ENCODE results near the gene BABAM2.

BABAM2 gene

DNA sequence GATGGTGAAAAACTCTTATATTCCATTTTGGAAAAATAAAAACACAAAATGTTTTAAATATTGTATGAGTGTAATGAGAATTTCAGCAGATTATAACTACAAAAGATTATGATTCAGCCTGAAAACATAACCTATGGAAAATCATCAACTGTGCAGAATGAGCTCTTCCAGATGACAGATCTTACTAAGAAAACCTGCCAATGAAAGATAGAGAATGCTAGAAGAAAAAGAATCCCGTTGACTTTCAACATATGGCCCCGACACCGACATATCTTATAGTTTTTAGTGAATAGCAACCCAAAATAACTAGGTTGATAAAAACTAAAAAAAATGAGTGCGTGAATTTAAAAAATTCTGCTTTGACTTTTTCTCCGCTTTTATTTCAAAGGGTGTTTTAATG is 178.0 kb downstream of the BABAM2 start:
- H3K4me3 ChIP-seq (ENCODE audit: low read depth, low read length), result no peak overlapping the region
- DNase-seq (ENCODE audit: low read depth), result no peak
- TF ChIP-seq, protein P1, sequence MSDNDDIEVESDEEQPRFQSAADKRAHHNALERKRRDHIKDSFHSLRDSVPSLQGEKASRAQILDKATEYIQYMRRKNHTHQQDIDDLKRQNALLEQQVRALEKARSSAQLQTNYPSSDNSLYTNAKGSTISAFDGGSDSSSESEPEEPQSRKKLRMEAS (IDR thresholded peaks at IDR 0.05; ENCODE audit: low read depth, low read length), result no peak
- TF ChIP-seq, protein P2, sequence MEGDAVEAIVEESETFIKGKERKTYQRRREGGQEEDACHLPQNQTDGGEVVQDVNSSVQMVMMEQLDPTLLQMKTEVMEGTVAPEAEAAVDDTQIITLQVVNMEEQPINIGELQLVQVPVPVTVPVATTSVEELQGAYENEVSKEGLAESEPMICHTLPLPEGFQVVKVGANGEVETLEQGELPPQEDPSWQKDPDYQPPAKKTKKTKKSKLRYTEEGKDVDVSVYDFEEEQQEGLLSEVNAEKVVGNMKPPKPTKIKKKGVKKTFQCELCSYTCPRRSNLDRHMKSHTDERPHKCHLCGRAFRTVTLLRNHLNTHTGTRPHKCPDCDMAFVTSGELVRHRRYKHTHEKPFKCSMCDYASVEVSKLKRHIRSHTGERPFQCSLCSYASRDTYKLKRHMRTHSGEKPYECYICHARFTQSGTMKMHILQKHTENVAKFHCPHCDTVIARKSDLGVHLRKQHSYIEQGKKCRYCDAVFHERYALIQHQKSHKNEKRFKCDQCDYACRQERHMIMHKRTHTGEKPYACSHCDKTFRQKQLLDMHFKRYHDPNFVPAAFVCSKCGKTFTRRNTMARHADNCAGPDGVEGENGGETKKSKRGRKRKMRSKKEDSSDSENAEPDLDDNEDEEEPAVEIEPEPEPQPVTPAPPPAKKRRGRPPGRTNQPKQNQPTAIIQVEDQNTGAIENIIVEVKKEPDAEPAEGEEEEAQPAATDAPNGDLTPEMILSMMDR (IDR thresholded peaks at IDR 0.05; ENCODE audit: low read depth, low read length), result no peak
- TF ChIP-seq MYC (IDR thresholded peaks at IDR 0.05; ENCODE audit: low read depth, low read length), result no peak
- no peak for TF ChIP-seq POLR2A (IDR thresholded peaks at IDR 0.05; ENCODE audit: extremely low read depth, insufficient read length)

DNA sequence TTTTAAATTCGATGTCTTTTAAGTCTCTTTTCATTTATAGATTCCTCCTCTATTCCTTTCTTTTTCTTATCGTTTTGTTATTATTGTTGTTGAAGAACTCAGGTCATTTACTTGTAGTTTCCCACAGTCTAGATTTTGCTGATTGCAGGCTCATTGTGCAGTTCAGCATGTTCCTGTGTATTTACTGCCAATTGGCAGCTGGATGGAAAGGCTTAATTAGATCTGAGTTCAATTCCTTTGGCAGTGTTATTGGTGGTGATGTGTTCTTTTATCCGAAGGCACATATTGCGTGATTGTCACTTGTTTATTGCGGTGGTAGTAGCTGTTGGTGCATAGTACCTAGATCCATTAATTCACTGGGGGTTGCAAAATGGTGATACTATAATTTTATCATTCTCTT is 180.7 kb downstream of the BABAM2 start:
- TF ChIP-seq, protein P1 (IDR thresholded peaks at IDR 0.05; ENCODE audit: low read depth, low read length), result no peak
- TF ChIP-seq, protein P2 (IDR thresholded peaks at IDR 0.05; ENCODE audit: low read depth, low read length), result no peak
- TF ChIP-seq MYC (IDR thresholded peaks at IDR 0.05; ENCODE audit: low read depth, low read length) (no peak), POLR2A (IDR thresholded peaks at IDR 0.05; ENCODE audit: extremely low read depth, insufficient read length) (no peak)
- DNase-seq (ENCODE audit: low read depth), result no peak
- no peak overlapping the region for H3K4me3 ChIP-seq (ENCODE audit: low read depth, low read length)

DNA sequence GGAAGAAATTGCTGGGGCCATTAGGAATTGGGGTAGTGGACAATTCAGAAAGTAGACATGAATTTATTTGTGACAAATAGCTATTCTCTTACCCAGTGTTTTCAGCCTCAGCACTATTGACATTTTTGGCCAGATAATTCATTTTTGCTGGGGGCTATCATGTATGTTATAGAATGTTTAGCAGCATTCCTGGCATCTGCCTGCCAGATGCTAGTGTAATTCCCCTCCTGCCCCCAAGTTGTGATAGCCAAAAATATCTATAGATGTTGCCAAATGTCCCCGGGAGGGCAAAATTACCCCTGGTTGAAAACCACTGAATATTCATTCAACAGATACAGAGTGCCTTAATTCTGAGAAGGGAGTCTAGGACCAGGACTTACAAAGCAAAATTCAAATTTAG is 183.6 kb downstream of the BABAM2 start:
- no peak for DNase-seq (ENCODE audit: low read depth)
- no peak overlapping the region for H3K4me3 ChIP-seq (ENCODE audit: low read depth, low read length)
- TF ChIP-seq, protein P2 (IDR thresholded peaks at IDR 0.05; ENCODE audit: low read depth, low read length), result no peak
- TF ChIP-seq MYC (IDR thresholded peaks at IDR 0.05; ENCODE audit: low read depth, low read length) (no peak), POLR2A (IDR thresholded peaks at IDR 0.05; ENCODE audit: extremely low read depth, insufficient read length) (no peak)
- TF ChIP-seq, protein P1 (IDR thresholded peaks at IDR 0.05; ENCODE audit: low read depth, low read length), result no peak

DNA sequence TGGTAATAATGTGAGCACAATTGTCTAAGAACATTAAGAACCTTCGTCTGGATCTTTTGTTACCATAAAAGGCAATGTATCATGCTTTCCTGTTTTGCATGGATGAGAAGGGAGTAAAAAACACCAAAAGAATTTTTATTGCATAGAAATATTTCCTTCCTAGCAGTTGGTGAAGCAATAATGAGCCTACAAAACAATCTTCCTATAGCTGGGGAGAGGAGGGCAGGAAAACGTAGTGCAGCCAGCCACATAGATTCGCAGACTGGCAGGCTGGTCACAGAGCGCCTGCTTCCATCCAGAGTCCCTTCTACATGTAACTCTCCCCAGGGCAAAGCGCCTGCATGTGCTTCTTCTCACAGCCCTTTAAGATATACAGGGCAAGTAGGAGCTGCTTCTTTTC is 190.4 kb downstream of the BABAM2 start:
- no peak overlapping the region for H3K4me3 ChIP-seq (ENCODE audit: low read depth, low read length)
- peak; percentile 37 for DNase-seq (ENCODE audit: low read depth)
- no peak for TF ChIP-seq POLR2A (IDR thresholded peaks at IDR 0.05; ENCODE audit: extremely low read depth, insufficient read length)
- TF ChIP-seq, protein P1 (IDR thresholded peaks at IDR 0.05; ENCODE audit: low read depth, low read length), result no peak
- no peak for TF ChIP-seq MYC (IDR thresholded peaks at IDR 0.05; ENCODE audit: low read depth, low read length)
- TF ChIP-seq, protein P2 (IDR thresholded peaks at IDR 0.05; ENCODE audit: low read depth, low read length), result no peak

DNA sequence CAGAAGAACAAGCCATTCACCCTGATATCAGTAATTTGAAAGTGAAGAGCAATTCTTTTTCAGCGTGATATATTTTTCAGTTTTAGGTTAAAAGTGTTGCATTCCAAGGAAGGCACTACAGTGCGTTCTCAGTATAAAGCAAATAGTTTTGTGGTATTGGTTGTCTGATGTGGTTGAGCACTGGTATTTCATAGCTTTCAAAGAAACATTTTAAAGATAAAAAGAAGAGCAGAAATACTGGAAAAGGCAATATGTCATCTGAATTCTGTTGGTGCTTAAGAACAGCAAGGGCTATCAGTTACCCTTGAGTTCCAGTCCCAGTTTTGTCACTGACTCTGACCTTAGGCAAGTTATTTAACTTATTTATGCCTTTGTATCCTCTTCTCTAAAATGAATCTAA is 191.6 kb downstream of the BABAM2 start:
- TF ChIP-seq MYC (IDR thresholded peaks at IDR 0.05; ENCODE audit: low read depth, low read length), result no peak
- TF ChIP-seq POLR2A (IDR thresholded peaks at IDR 0.05; ENCODE audit: extremely low read depth, insufficient read length), result no peak
- TF ChIP-seq, protein P2 (IDR thresholded peaks at IDR 0.05; ENCODE audit: low read depth, low read length), result no peak
- TF ChIP-seq, protein P1 (IDR thresholded peaks at IDR 0.05; ENCODE audit: low read depth, low read length), result no peak
- DNase-seq (ENCODE audit: low read depth), result no peak
- no peak overlapping the region for H3K4me3 ChIP-seq (ENCODE audit: low read depth, low read length)

DNA sequence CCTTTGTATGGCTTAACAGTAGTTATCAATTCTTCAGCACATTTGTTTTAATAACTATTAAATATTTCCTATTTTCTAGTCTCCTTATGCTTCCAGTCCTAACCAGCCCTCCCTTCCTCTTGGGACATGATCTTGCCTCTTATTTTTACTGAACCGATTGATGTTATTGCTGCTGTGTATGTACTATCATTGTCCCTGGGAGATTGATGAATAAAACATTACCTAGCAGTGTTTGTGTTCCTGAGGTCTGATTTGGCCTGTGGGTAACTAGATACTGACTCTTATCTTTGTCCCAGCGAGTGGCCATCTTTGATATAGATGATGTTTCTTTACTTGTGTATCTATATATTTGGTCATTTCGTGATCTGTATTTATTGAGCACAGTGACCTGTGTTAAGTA is 192.9 kb downstream of the BABAM2 start:
- TF ChIP-seq, protein P1 (IDR thresholded peaks at IDR 0.05; ENCODE audit: low read depth, low read length), result no peak
- TF ChIP-seq MYC (IDR thresholded peaks at IDR 0.05; ENCODE audit: low read depth, low read length), result no peak
- TF ChIP-seq, protein P2 (IDR thresholded peaks at IDR 0.05; ENCODE audit: low read depth, low read length), result no peak
- no peak overlapping the region for H3K4me3 ChIP-seq (ENCODE audit: low read depth, low read length)
- no peak for DNase-seq (ENCODE audit: low read depth)
